WTC11 (cell line): Measurements from ENCODE around the gene ADAMTSL5.

Experiments used
- NFYB ChIP-seq: sonication (generic); formaldehyde crosslinking; conservative IDR thresholded peaks from 2 replicates; pipeline ENCODE4 v1.8.0; 2022; ENCODE audit warnings: low read depth, missing genetic modification reagents
- NR3C1 ChIP-seq: sonication (generic); formaldehyde crosslinking; conservative IDR thresholded peaks from 2 replicates; pipeline ENCODE4 v1.8.1; 2023; ENCODE audit warnings: low read depth, mild to moderate bottlenecking, missing genetic modification reagents
- ZNF317 ChIP-seq: sonication (generic); formaldehyde crosslinking; IDR thresholded peaks from 2 replicates; pipeline ENCODE4 v1.8.1; 2023; ENCODE audit warnings: low read depth, mild to moderate bottlenecking, moderate library complexity, missing genetic modification reagents, borderline replicate concordance
- TF ChIP-seq, protein P1 (sequence below): fragments of 200-600 bp; IDR thresholded peaks from 2 replicates; pipeline ENCODE4 v1.8.0; 2022; ENCODE audit warnings: antibody characterized with exemption

DNA sequence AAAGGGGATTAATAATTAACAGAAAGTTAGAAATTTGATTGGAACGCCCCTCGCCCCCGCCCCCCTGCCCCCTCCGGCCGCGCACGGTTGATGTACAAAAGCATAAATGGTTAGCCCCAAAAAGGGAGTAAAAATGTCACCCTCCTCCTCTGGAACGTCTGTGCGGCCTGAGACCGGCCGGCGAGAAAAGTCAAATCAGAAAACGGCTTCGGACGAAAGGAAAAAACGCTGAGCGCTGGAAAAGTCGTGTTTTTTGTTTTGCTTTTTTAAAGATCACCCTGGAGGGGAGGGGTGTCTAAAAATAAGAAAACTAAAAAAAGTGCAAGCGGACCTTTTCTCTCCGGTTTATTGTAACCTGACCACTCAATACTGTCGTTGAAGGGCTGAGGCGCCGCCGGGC, 42.1 kb upstream of the ADAMTSL5 start:
- TF ChIP-seq, protein P1, sequence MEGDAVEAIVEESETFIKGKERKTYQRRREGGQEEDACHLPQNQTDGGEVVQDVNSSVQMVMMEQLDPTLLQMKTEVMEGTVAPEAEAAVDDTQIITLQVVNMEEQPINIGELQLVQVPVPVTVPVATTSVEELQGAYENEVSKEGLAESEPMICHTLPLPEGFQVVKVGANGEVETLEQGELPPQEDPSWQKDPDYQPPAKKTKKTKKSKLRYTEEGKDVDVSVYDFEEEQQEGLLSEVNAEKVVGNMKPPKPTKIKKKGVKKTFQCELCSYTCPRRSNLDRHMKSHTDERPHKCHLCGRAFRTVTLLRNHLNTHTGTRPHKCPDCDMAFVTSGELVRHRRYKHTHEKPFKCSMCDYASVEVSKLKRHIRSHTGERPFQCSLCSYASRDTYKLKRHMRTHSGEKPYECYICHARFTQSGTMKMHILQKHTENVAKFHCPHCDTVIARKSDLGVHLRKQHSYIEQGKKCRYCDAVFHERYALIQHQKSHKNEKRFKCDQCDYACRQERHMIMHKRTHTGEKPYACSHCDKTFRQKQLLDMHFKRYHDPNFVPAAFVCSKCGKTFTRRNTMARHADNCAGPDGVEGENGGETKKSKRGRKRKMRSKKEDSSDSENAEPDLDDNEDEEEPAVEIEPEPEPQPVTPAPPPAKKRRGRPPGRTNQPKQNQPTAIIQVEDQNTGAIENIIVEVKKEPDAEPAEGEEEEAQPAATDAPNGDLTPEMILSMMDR: no peak
- TF ChIP-seq NR3C1 (CRISPR knock-in tag) (no peak), NFYB (CRISPR knock-in tag) (no peak), ZNF317 (CRISPR knock-in tag) (no peak)
